ENCODE results near the gene PLPP4. TPM values are rescaled to one million over a fixed set of nuclear protein-coding genes. Genes with fewer than 3 reads are reported as not detected.

Gene PLPP4
- total RNA-seq, 2 experiments from 2014 or later: not detected

DNA sequence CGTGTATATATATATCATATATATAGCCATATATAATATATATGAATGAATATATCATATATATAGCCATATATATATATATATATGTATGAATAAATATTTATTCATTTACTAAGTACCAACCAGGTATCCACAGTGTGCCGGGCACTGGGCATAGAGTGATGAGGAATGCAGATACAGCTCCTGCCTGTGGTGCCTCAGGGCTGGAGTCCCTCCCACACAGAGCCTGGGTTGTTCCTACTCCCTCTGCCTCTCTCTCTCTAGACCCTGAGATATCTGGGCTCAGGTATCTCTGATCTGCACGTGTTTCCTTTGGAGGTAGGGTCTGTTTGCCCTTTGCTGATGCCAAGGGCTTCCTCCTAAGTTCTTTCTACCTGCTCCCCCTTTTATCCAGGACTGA, 1.4 kb upstream of the PLPP4 start:
- Histone ChIP-seq H3K27me3 (ENCODE audit: control insufficient read depth in 1 of 2, insufficient read depth in 2 of 2, low read length in 2 of 2) (peaks cover 25 to 32% of the 10 kb centered on the region in 2 experiments), H3K27ac (ENCODE audit: low read depth in 1 of 2, low read length in 2 of 2) (no peak overlapping the region), H3K36me3 (ENCODE audit: insufficient read depth, low read length) (no peaks in the 10 kb centered on the region), H3K4me3 (ENCODE audit: low read length) (no peak overlapping the region), H3K9me3 (ENCODE audit: control insufficient read depth in 1 of 2, insufficient read depth in 1 of 2, low read length in 2 of 2) (peaks cover 0 to 19% of the 10 kb centered on the region in 2 experiments), H3K4me1 (ENCODE audit: insufficient read depth, low read length) (no peaks in the 10 kb centered on the region)
- ATAC-seq (ENCODE audit: poor library complexity) (no peak), DNase-seq (no peak)
- H3K4me1 Mint-ChIP-seq (ENCODE audit: low read depth): no peaks in the 10 kb centered on the region
- H3K27ac Mint-ChIP-seq: no peak overlapping the region
- no peaks in the 10 kb centered on the region for H3K9me3 Mint-ChIP-seq
- CTCF ChIA-PET: no interaction called here
- H3K36me3 Mint-ChIP-seq (ENCODE audit: low read depth): no peaks in the 10 kb centered on the region
- no peak overlapping the region for H3K4me3 Mint-ChIP-seq
- POLR2A ChIA-PET: no interaction called here
- intact Hi-C loops (cut with DNase I, micrococcal nuclease): no loop called here
- TF ChIP-seq, protein P1, sequence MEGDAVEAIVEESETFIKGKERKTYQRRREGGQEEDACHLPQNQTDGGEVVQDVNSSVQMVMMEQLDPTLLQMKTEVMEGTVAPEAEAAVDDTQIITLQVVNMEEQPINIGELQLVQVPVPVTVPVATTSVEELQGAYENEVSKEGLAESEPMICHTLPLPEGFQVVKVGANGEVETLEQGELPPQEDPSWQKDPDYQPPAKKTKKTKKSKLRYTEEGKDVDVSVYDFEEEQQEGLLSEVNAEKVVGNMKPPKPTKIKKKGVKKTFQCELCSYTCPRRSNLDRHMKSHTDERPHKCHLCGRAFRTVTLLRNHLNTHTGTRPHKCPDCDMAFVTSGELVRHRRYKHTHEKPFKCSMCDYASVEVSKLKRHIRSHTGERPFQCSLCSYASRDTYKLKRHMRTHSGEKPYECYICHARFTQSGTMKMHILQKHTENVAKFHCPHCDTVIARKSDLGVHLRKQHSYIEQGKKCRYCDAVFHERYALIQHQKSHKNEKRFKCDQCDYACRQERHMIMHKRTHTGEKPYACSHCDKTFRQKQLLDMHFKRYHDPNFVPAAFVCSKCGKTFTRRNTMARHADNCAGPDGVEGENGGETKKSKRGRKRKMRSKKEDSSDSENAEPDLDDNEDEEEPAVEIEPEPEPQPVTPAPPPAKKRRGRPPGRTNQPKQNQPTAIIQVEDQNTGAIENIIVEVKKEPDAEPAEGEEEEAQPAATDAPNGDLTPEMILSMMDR (IDR thresholded peaks at IDR 0.05): no peak
- H3K27me3 Mint-ChIP-seq: peaks cover 52% of the 10 kb centered on the region

DNA sequence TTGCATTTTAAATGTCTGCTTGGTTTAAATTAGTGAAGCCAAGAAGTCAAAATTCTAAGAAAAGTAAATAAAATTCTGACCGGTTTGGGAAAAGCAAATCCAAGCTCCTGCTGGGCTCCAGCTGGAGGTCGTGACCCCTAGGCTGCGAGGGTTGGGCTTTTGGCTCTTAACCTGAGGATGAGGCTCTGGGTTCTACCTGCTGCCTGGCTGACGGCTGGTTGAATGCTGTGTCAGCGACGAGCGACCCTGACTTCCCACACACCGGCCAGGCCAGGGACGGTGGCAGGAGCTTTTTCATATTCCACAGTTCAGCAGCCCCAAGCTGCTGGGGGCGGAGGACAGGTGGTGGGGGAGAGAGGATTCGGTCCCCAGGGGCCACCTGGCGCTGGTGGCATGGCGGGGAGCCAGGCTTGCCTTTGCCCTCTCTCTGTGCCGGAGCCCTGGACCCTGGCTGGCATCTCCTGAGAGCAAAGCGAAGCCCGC, 843 bp upstream of the PLPP4 start:
- TF ChIP-seq, protein P1 (IDR thresholded peaks at IDR 0.05): no peak

DNA sequence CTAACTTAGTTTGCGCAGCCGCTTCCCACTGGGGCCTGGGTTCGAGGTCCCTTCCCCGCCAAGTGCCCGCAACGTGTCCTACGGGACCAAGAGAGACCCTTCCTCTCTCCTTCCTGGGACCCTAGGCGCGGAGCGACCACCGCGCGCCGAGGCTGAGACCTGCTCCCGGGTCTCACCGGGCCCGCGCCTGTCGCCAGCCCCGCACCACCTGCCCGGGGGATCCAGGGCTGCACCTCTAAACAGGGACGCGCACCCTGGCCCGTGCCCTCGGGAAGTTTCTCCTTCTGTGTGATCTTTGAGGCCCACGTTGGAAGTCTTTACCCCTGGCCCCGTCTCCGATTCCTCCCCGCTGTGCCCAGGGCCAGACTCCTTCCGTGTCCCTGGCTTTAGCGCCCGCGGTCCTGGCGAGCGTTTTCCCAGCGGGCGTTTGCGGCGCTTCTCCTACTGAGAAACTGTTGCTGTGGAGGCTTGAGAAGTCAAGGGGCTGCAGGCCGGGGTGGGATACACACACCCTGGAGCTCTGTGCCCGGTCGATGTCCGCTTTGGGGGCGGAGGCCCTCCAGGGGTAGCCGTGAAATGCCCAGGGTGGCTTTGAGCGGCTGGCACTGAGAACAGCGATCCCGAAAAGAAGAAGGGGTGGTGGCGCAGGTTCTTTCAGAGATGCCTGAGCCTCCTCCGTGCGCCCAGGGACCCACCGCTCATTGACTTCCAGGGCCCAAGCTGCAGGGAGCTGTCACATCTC, 575 bp downstream of the PLPP4 start:
- Mint-ChIP-seq H3K27ac (no peak overlapping the region), H3K9me3 (no peaks in the 10 kb centered on the region), H3K4me3 (no peak overlapping the region), H3K27me3 (peaks cover 55% of the 10 kb centered on the region), H3K4me1 (ENCODE audit: low read depth) (no peaks in the 10 kb centered on the region), H3K36me3 (ENCODE audit: low read depth) (no peaks in the 10 kb centered on the region)
- no peak overlapping the region for H3K4me3 ChIP-seq (ENCODE audit: low read length)
- ChIA-PET POLR2A (no interaction called here), CTCF (no interaction called here)
- ATAC-seq (ENCODE audit: poor library complexity) (no peak), DNase-seq (no peak)
- intact Hi-C loops (cut with DNase I, micrococcal nuclease): no loop called here
- no peaks in the 10 kb centered on the region for H3K4me1 ChIP-seq (ENCODE audit: insufficient read depth, low read length)
- H3K9me3 ChIP-seq (ENCODE audit: control insufficient read depth in 1 of 2, insufficient read depth in 1 of 2, low read length in 2 of 2): peaks cover 0 to 19% of the 10 kb centered on the region in 2 experiments
- TF ChIP-seq, protein P1 (IDR thresholded peaks at IDR 0.05): no peak
- H3K27me3 ChIP-seq (ENCODE audit: control insufficient read depth in 1 of 2, insufficient read depth in 2 of 2, low read length in 2 of 2): peaks cover 28 to 32% of the 10 kb centered on the region in 2 experiments
- no peak overlapping the region for H3K27ac ChIP-seq (ENCODE audit: low read depth in 1 of 2, low read length in 2 of 2)
- H3K36me3 ChIP-seq (ENCODE audit: insufficient read depth, low read length): no peaks in the 10 kb centered on the region

More for the DNA sequence above, 843 bp upstream of the PLPP4 start:
- ChIA-PET POLR2A (no interaction called here), CTCF (no interaction called here)
- H3K4me1 ChIP-seq (ENCODE audit: insufficient read depth, low read length): no peaks in the 10 kb centered on the region
- no peaks in the 10 kb centered on the region for H3K36me3 Mint-ChIP-seq (ENCODE audit: low read depth)
- H3K27ac Mint-ChIP-seq: no peak overlapping the region
- peaks cover 57% of the 10 kb centered on the region for H3K27me3 Mint-ChIP-seq
- no peak overlapping the region for H3K4me3 Mint-ChIP-seq
- no peak overlapping the region for H3K4me3 ChIP-seq (ENCODE audit: low read length)
- H3K27me3 ChIP-seq (ENCODE audit: control insufficient read depth in 1 of 2, insufficient read depth in 2 of 2, low read length in 2 of 2): peaks cover 28 to 32% of the 10 kb centered on the region in 2 experiments
- no peaks in the 10 kb centered on the region for H3K4me1 Mint-ChIP-seq (ENCODE audit: low read depth)
- intact Hi-C loops (cut with DNase I, micrococcal nuclease): no loop called here
- ATAC-seq (ENCODE audit: poor library complexity) (no peak), DNase-seq (no peak)
- H3K9me3 ChIP-seq (ENCODE audit: control insufficient read depth in 1 of 2, insufficient read depth in 1 of 2, low read length in 2 of 2): peaks cover 0 to 19% of the 10 kb centered on the region in 2 experiments
- no peaks in the 10 kb centered on the region for H3K9me3 Mint-ChIP-seq
- H3K27ac ChIP-seq (ENCODE audit: low read depth in 1 of 2, low read length in 2 of 2): no peak overlapping the region
- H3K36me3 ChIP-seq (ENCODE audit: insufficient read depth, low read length): no peaks in the 10 kb centered on the region

All from CD4-positive, alpha-beta T cell (primary cell).